ENCODE measurements around the gene SWAP70. TPM values are rescaled to one million over a fixed set of nuclear protein-coding genes. Genes with fewer than 3 reads are reported as not detected.

SWAP70 gene
- total RNA-seq, 2 donors from 2014 or later: 18.8 to 22.1 TPM

- Histone ChIP-seq H3K36me3 (replicated peaks in 1 of 2; ENCODE audit: insufficient read depth in 1 of 2, low read depth in 2 of 2) (no peaks in the 10 kb centered on the region), H3K9me3 (no peaks in the 10 kb centered on the region), H3K27me3 (no peaks in the 10 kb centered on the region), H3K4me3 (no peak overlapping the region), H3K4me1 (no peaks in the 10 kb centered on the region), H3K27ac (no peak overlapping the region)
- ATAC-seq (no peak), DNase-seq (no peak)
- 93 to 100% methylated on average over 1 of the region's 1 CpG for whole genome bisulfite sequencing, 2 donors
- no peak for TF ChIP-seq POLR2A (IDR thresholded peaks at IDR 0.05)
- no peak for TF ChIP-seq CTCF (IDR thresholded peaks at IDR 0.05)
- intact Hi-C loops (cut with DNase I): no loop called here
Observed at GRCh38 chr11:9636691-9637090, 27.2 kb upstream of the SWAP70 start.

DNA sequence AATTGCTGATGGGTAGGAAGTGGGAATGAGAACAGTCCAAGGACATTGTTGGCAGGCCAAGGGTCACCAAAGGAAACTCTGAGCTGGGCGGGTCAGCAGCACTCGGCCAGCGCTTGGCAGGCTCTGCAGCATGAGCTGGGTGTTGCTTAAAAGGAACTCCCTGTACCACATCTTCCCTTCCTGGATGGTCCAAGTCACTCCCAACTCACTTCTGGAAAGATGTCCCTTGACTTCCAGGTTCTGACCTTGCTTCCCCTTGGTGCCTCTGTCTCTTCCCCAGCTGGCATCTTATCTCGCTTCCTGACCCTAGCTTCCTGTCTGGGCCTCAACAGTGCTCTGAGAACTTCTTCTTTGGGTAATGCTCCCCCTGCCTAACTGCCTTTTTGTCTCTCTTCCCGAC is 24.8 kb upstream of the SWAP70 start:
- intact Hi-C loops (cut with DNase I): no loop called here
- no peaks in the 10 kb centered on the region for H3K4me1 ChIP-seq
- peak; percentile 48 for ATAC-seq
- DNase-seq: peak in 3 of 4 donors; percentile 10 to 25 (median 19)
- no peaks in the 10 kb centered on the region for H3K27me3 ChIP-seq
- H3K4me3 ChIP-seq: no peak overlapping the region
- no peaks in the 10 kb centered on the region for H3K9me3 ChIP-seq
- no peak for TF ChIP-seq CTCF (IDR thresholded peaks at IDR 0.05)
- no peak for TF ChIP-seq POLR2A (IDR thresholded peaks at IDR 0.05)
- WGBS, 2 donors: 61 to 84% methylated on average over 5 of the region's 5 CpGs
- no peaks in the 10 kb centered on the region for H3K36me3 ChIP-seq (replicated peaks in 1 of 2; ENCODE audit: insufficient read depth in 1 of 2, low read depth in 2 of 2)
- peak overlapping the region in 2 of 4 donors; percentile 18 to 61 for H3K27ac ChIP-seq

DNA sequence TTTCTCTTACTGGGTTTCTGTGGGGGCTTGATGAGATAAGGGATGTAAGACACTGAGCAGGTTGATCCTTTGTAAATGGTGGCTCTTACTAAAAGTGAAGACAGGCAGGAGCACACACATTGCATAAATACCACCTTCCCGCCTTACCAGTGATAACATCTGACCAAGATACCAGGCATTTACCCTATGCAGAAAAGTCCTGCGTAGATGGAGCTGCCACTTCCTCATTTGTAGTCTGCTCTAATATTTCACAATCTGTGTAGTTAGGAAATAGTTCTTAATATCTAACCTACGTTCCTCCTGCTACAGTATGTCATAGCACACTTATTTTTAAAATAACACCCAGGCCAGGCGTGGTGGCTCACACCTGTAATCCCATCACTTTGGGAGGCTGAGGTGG is 23.9 kb upstream of the SWAP70 start:
- TF ChIP-seq POLR2A (IDR thresholded peaks at IDR 0.05): no peak
- no peak for TF ChIP-seq CTCF (IDR thresholded peaks at IDR 0.05)
- Histone ChIP-seq H3K36me3 (replicated peaks in 1 of 2; ENCODE audit: insufficient read depth in 1 of 2, low read depth in 2 of 2) (no peaks in the 10 kb centered on the region), H3K4me3 (no peak overlapping the region), H3K27me3 (no peaks in the 10 kb centered on the region), H3K9me3 (no peaks in the 10 kb centered on the region), H3K4me1 (no peaks in the 10 kb centered on the region), H3K27ac (peak overlapping the region in 2 of 4 donors; percentile 18 to 61)
- 57 to 76% methylated on average over 4 of the region's 4 CpGs for WGBS, 2 donors
- intact Hi-C loops (cut with DNase I): no loop called here
- peak in 1 of 4 donors; percentile 59 for DNase-seq
- peak; percentile 42 for ATAC-seq

DNA sequence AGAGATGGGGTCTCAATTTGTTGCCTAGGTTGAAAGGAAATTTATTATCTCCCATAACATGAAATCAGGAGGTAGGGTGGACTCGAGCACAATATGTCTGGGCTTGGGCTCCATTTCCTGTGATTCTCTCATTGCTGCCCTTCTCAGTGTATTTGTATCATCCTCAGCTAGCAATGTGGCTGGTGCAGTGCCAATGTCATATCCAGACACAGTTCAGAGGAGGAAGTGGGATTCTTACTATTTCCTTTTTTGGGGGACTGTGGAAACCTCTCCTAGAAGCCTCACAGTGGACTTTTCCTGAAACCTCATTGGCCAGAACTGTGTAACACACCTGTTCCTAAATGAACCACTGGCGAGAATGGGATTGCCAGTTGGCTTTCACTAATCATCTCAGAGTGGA is 21.0 kb upstream of the SWAP70 start:
- no peak for TF ChIP-seq POLR2A (IDR thresholded peaks at IDR 0.05)
- TF ChIP-seq CTCF (IDR thresholded peaks at IDR 0.05): no peak
- no peaks in the 10 kb centered on the region for H3K4me1 ChIP-seq
- DNase-seq (peak in 1 of 4 donors; percentile 30), ATAC-seq (no peak)
- H3K27ac ChIP-seq: no peak overlapping the region
- no peaks in the 10 kb centered on the region for H3K9me3 ChIP-seq
- no peak overlapping the region for H3K4me3 ChIP-seq
- H3K36me3 ChIP-seq (replicated peaks in 1 of 2; ENCODE audit: insufficient read depth in 1 of 2, low read depth in 2 of 2): no peaks in the 10 kb centered on the region
- no peaks in the 10 kb centered on the region for H3K27me3 ChIP-seq
- WGBS, 2 donors: 63 to 73% methylated on average over 2 of the region's 2 CpGs
- intact Hi-C loops (cut with DNase I): no loop called here

- H3K9me3 ChIP-seq: no peaks in the 10 kb centered on the region
- 46% methylated on average over 3 of the region's 3 CpGs for WGBS, 2 donors
- H3K27ac ChIP-seq: no peak overlapping the region
- no peaks in the 10 kb centered on the region for H3K36me3 ChIP-seq (replicated peaks in 1 of 2; ENCODE audit: insufficient read depth in 1 of 2, low read depth in 2 of 2)
- intact Hi-C loops (cut with DNase I): no loop called here
- DNase-seq: no peak
- H3K4me3 ChIP-seq: no peak overlapping the region
- no peak for ATAC-seq
- TF ChIP-seq POLR2A (IDR thresholded peaks at IDR 0.05) (no peak), CTCF (IDR thresholded peaks at IDR 0.05) (no peak)
- H3K27me3 ChIP-seq: no peaks in the 10 kb centered on the region
- no peaks in the 10 kb centered on the region for H3K4me1 ChIP-seq
Observed at GRCh38 chr11:9643751-9644150, 20.1 kb upstream of the SWAP70 start.
